ENCODE data around the gene SEPTIN1.

DNA sequence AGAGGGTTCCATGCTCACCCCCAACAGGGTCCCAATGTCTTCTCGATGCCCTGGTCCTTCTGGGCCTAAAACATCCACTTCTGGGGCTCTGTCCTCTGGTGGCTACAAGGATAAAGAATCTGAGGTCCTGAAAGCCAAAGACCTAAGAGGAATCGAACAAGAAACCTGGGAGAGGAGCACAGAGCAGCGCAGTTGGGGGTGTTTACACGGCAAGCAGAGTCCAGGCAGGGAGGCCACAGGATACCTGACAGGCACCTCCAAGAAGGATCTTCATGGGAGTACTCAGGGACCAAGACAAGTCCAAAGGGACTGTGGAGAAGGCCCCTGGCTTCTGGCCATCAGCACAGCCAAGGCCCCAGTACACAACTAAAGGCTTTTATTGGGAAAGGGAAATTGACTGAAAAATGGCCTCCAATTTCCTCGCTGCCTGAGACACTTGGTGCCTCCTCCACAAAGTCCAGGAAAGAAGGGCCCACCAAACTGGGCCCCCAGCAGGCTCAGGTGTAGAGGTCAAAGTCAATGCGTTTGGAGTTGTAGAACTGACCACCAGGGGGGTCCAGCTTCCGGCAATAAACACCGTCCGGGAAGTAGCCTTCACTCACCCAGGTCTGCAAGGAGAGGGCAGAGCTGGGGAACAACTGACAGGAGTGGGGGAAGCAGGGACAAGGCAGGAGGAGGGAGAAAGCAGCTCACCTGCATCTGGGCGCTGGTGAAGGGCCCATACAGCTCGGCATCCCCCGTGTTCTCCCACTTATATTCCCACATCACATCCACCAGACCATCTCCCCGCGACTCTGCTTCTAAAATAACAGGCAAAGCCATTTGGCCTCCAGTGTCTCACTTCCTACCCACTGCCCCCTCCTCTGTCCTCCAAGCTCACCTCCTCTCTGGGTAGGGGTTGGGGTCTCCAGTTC is 29.6 kb downstream of the SEPTIN1 start:
- TF ChIP-seq, protein P1, sequence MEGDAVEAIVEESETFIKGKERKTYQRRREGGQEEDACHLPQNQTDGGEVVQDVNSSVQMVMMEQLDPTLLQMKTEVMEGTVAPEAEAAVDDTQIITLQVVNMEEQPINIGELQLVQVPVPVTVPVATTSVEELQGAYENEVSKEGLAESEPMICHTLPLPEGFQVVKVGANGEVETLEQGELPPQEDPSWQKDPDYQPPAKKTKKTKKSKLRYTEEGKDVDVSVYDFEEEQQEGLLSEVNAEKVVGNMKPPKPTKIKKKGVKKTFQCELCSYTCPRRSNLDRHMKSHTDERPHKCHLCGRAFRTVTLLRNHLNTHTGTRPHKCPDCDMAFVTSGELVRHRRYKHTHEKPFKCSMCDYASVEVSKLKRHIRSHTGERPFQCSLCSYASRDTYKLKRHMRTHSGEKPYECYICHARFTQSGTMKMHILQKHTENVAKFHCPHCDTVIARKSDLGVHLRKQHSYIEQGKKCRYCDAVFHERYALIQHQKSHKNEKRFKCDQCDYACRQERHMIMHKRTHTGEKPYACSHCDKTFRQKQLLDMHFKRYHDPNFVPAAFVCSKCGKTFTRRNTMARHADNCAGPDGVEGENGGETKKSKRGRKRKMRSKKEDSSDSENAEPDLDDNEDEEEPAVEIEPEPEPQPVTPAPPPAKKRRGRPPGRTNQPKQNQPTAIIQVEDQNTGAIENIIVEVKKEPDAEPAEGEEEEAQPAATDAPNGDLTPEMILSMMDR (conservative IDR thresholded peaks at IDR 0.05; ENCODE audit: low read depth in 2 of 2), result peak; percentile 25 to 30; a peak in 2 of 4 replicates
- TF ChIP-seq EZH2 (IDR thresholded peaks at IDR 0.05; ENCODE audit: low read depth, unreplicated experiment), result no peak
- no peak for TF ChIP-seq CREB1 (CRISPR knock-in tag; IDR thresholded peaks at IDR 0.05; ENCODE audit: low read depth)
- no peak for TF ChIP-seq JUNB (IDR thresholded peaks at IDR 0.05; ENCODE audit: unreplicated experiment)
- TF ChIP-seq, protein P2, sequence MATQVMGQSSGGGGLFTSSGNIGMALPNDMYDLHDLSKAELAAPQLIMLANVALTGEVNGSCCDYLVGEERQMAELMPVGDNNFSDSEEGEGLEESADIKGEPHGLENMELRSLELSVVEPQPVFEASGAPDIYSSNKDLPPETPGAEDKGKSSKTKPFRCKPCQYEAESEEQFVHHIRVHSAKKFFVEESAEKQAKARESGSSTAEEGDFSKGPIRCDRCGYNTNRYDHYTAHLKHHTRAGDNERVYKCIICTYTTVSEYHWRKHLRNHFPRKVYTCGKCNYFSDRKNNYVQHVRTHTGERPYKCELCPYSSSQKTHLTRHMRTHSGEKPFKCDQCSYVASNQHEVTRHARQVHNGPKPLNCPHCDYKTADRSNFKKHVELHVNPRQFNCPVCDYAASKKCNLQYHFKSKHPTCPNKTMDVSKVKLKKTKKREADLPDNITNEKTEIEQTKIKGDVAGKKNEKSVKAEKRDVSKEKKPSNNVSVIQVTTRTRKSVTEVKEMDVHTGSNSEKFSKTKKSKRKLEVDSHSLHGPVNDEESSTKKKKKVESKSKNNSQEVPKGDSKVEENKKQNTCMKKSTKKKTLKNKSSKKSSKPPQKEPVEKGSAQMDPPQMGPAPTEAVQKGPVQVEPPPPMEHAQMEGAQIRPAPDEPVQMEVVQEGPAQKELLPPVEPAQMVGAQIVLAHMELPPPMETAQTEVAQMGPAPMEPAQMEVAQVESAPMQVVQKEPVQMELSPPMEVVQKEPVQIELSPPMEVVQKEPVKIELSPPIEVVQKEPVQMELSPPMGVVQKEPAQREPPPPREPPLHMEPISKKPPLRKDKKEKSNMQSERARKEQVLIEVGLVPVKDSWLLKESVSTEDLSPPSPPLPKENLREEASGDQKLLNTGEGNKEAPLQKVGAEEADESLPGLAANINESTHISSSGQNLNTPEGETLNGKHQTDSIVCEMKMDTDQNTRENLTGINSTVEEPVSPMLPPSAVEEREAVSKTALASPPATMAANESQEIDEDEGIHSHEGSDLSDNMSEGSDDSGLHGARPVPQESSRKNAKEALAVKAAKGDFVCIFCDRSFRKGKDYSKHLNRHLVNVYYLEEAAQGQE (IDR thresholded peaks at IDR 0.05; ENCODE audit: unreplicated experiment), result no peak
- no peak for TF ChIP-seq EZH2phosphoT487 (IDR thresholded peaks at IDR 0.05; ENCODE audit: unreplicated experiment)
- no peak for TF ChIP-seq POLR2AphosphoS5 (IDR thresholded peaks at IDR 0.05; ENCODE audit: low read depth)
- TF ChIP-seq STAT1 (IDR thresholded peaks at IDR 0.05; ENCODE audit: unreplicated experiment), result no peak
- TF ChIP-seq NANOG (IDR thresholded peaks at IDR 0.05; ENCODE audit: borderline replicate concordance), result no peak
- TF ChIP-seq, protein P3, sequence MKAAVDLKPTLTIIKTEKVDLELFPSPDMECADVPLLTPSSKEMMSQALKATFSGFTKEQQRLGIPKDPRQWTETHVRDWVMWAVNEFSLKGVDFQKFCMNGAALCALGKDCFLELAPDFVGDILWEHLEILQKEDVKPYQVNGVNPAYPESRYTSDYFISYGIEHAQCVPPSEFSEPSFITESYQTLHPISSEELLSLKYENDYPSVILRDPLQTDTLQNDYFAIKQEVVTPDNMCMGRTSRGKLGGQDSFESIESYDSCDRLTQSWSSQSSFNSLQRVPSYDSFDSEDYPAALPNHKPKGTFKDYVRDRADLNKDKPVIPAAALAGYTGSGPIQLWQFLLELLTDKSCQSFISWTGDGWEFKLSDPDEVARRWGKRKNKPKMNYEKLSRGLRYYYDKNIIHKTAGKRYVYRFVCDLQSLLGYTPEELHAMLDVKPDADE (IDR thresholded peaks at IDR 0.05), result no peak
- TF ChIP-seq ZNF462 (CRISPR knock-in tag; IDR thresholded peaks at IDR 0.05), result no peak
- TF ChIP-seq ZNF331 (CRISPR knock-in tag; IDR thresholded peaks at IDR 0.05; ENCODE audit: low read depth), result no peak
- TF ChIP-seq ZNF114 (CRISPR knock-in tag; IDR thresholded peaks at IDR 0.05), result no peak
